ENCODE data around the gene FEZ2. TPM values are rescaled to one million over a fixed set of nuclear protein-coding genes. Genes with fewer than 3 reads are reported as not detected.

The FEZ2 gene, protein sequence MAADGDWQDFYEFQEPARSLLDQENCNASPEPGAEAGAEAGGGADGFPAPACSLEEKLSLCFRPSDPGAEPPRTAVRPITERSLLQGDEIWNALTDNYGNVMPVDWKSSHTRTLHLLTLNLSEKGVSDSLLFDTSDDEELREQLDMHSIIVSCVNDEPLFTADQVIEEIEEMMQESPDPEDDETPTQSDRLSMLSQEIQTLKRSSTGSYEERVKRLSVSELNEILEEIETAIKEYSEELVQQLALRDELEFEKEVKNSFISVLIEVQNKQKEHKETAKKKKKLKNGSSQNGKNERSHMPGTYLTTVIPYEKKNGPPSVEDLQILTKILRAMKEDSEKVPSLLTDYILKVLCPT
- total RNA-seq (2021): 22.2 to 24.0 TPM (median 23.6 TPM) in 3 replicates
- percentile 85 among the genes with signal in this experiment for Bru-seq, nascent RNA
- long read RNA-seq, experiment 1, full-length matches to known transcripts: 8 of 18 reads
- long read RNA-seq, experiment 1, partial matches to known transcripts: 6 of 18 reads
- long read RNA-seq, experiment 1, other reads (novel, unspliced or antisense): 4 of 18 reads
- long read RNA-seq, experiment 2, transcript FEZ2-204 (8 exons, 1,931 nt): major isoform, 26 of 36 reads
- long read RNA-seq, experiment 2, partial matches to known transcripts: 1 of 36 reads
- long read RNA-seq, experiment 2, other reads (novel, unspliced or antisense): 7 of 36 reads
- long read RNA-seq, experiment 3, partial matches to known transcripts: 1 of 3 reads
- long read RNA-seq, experiment 3, other reads (novel, unspliced or antisense): 1 of 3 reads

DNA sequence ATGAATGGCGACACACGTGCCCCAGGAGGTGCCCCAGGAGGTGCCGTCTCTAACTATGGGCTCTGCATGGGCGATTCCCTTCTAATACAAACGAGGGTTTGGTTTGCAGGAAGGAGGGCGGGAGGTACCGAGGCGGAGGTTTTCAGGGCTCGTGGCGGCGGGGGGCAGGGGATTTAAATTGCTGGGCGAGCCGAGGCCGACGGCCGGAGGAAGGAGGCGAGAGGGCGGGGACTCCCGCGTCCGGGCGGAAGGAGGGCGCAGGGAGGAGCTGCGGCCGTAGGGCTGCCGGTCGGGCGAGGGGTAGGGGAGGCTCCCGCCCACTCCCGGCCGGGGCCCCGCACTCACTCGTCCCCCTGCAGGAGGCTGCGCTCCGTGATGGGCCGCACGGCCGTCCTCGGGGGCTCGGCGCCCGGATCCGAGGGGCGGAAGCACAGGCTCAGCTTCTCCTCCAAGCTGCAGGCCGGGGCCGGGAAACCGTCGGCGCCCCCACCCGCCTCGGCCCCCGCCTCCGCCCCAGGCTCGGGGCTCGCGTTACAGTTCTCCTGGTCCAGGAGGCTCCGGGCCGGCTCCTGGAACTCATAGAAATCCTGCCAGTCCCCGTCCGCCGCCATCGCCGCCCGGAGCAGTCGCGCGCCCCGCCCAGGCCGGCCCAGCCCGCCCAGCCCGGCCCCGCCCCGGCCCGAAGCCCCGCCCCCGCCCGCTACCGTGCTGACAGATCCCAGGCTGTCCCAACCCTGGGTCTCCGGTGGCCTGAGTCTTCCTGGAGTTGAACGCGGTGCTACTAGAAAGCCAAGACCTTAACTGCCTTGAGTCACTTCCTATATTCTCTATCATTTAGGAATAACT is at the start of gene FEZ2:
TSS of gene FEZ2 (minus strand) at position 637 of the 846 bp plus-strand sequence. CDS start at position 611, 26 bp downstream.
- Mint-ChIP-seq H3K27ac (peak within 1 kb of the TSS; percentile 75), H3K27me3 (ENCODE audit: low read depth) (peaks cover 41% of the 10 kb centered on the region), H3K4me1 (peaks cover 31% of the 10 kb centered on the region), H3K9me3 (no peaks in the 10 kb centered on the region), H3K4me3 (peak within 1 kb of the TSS; percentile 77), H3K36me3 (peaks cover 16% of the 10 kb centered on the region)
- TF ChIP-seq FOXK1 (CRISPR knock-in tag; IDR thresholded peaks at IDR 0.05): peak; percentile 58; the same call in 1 of the 2 replicates
- TF ChIP-seq ZBTB21 (CRISPR knock-in tag; IDR thresholded peaks at IDR 0.05; ENCODE audit: borderline replicate concordance): 0 out of 2 replicates have a peak, but pooled peaks have one; percentile 6
- 0 out of 2 replicates have a peak, but pooled peaks have one; percentile 71 for TF ChIP-seq ZBTB43 (CRISPR knock-in tag; IDR thresholded peaks at IDR 0.05)
- no peak for TF ChIP-seq GTF2I (CRISPR knock-in tag; conservative IDR thresholded peaks at IDR 0.05)
- TF ChIP-seq RELA (CRISPR knock-in tag; IDR thresholded peaks at IDR 0.05; ENCODE audit: borderline replicate concordance): no peak
- no peak for TF ChIP-seq SMAD3 (CRISPR knock-in tag; IDR thresholded peaks at IDR 0.05; ENCODE audit: borderline replicate concordance)
- TF ChIP-seq ETV6 (CRISPR knock-in tag; IDR thresholded peaks at IDR 0.05): peak; percentile 80
- no peak for TF ChIP-seq ZNF512 (CRISPR knock-in tag; IDR thresholded peaks at IDR 0.05; ENCODE audit: borderline replicate concordance)
- peak; percentile 46; the same call in 1 of the 2 replicates for TF ChIP-seq HMGXB4 (CRISPR knock-in tag; IDR thresholded peaks at IDR 0.05)
- TF ChIP-seq GRHL2 (CRISPR knock-in tag; IDR thresholded peaks at IDR 0.05; ENCODE audit: insufficient replicate concordance, severe bottlenecking): no peak
- no peak for TF ChIP-seq ZNF219 (CRISPR knock-in tag; IDR thresholded peaks at IDR 0.05; ENCODE audit: borderline replicate concordance)
- TF ChIP-seq SP1 (CRISPR knock-in tag; conservative IDR thresholded peaks at IDR 0.05): peak; percentile 77
- 0 out of 2 replicates have a peak, but pooled peaks have one; percentile 84 for TF ChIP-seq FOXP1 (CRISPR knock-in tag; IDR thresholded peaks at IDR 0.05; ENCODE audit: borderline replicate concordance)
- TF ChIP-seq NR3C1 (CRISPR knock-in tag; conservative IDR thresholded peaks at IDR 0.05; ENCODE audit: low read depth): no peak
- TF ChIP-seq ZNF396 (CRISPR knock-in tag; IDR thresholded peaks at IDR 0.05; ENCODE audit: borderline replicate concordance): no peak
- TF ChIP-seq, protein P1, sequence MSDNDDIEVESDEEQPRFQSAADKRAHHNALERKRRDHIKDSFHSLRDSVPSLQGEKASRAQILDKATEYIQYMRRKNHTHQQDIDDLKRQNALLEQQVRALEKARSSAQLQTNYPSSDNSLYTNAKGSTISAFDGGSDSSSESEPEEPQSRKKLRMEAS (CRISPR knock-in tag; IDR thresholded peaks at IDR 0.05): peak; percentile 76
- TF ChIP-seq, protein P2, sequence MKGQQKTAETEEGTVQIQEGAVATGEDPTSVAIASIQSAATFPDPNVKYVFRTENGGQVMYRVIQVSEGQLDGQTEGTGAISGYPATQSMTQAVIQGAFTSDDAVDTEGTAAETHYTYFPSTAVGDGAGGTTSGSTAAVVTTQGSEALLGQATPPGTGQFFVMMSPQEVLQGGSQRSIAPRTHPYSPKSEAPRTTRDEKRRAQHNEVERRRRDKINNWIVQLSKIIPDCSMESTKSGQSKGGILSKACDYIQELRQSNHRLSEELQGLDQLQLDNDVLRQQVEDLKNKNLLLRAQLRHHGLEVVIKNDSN (CRISPR knock-in tag; IDR thresholded peaks at IDR 0.05): peak; percentile 42; the same call in 1 of the 2 replicates
- TF ChIP-seq, protein P3, sequence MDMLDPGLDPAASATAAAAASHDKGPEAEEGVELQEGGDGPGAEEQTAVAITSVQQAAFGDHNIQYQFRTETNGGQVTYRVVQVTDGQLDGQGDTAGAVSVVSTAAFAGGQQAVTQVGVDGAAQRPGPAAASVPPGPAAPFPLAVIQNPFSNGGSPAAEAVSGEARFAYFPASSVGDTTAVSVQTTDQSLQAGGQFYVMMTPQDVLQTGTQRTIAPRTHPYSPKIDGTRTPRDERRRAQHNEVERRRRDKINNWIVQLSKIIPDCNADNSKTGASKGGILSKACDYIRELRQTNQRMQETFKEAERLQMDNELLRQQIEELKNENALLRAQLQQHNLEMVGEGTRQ (CRISPR knock-in tag; IDR thresholded peaks at IDR 0.05): peak; percentile 26; the same call in 1 of the 2 replicates
- TF ChIP-seq NFATC4 (CRISPR knock-in tag; IDR thresholded peaks at IDR 0.05): no peak
- peak; percentile 84; the same call in 1 of the 2 replicates for TF ChIP-seq TEAD1 (CRISPR knock-in tag; IDR thresholded peaks at IDR 0.05)
- TF ChIP-seq, protein P4, sequence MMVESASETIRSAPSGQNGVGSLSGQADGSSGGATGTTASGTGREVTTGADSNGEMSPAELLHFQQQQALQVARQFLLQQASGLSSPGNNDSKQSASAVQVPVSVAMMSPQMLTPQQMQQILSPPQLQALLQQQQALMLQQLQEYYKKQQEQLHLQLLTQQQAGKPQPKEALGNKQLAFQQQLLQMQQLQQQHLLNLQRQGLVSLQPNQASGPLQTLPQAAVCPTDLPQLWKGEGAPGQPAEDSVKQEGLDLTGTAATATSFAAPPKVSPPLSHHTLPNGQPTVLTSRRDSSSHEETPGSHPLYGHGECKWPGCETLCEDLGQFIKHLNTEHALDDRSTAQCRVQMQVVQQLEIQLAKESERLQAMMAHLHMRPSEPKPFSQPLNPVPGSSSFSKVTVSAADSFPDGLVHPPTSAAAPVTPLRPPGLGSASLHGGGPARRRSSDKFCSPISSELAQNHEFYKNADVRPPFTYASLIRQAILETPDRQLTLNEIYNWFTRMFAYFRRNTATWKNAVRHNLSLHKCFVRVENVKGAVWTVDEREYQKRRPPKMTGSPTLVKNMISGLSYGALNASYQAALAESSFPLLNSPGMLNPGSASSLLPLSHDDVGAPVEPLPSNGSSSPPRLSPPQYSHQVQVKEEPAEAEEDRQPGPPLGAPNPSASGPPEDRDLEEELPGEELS (CRISPR knock-in tag; IDR thresholded peaks at IDR 0.05): peak; percentile 75; the same call in 1 of the 2 replicates
- TF ChIP-seq FOXJ3 (CRISPR knock-in tag; IDR thresholded peaks at IDR 0.05; ENCODE audit: borderline replicate concordance): no peak
- CTCF ChIA-PET: interaction anchor here (0.8 to 1.0 kb wide), 2 partner anchors 17 to 188 kb away, joined by 3 to 4 read pairs; no protein-coding TSS in a partner anchor
- DNase-seq (ENCODE audit: low spot score) (peak; percentile 95), ATAC-seq (peak; percentile 96)
- POLR2A ChIA-PET: interaction anchor here (0.6 to 0.8 kb wide), 2 partner anchors 38 to 460 kb away, joined by 3 read pairs; no protein-coding TSS in a partner anchor

All from WTC11 (cell line).